Spleen (tissue), 7 donors: ENCODE data around the gene GSE1.
A peak's percentile ranks its signal among the peaks of the same experiment; 100 is the strongest.

ENCODE experiments used
- CTCF ChIP-seq, 11 experiments: fragments of 200-600 bp in 7 of 11; fragments of 450-650 bp in 4 of 11; sonication (generic) in 4 of 11; IDR thresholded peaks in 8 of 11; conservative IDR thresholded peaks in 3 of 11; 1 replicate in 7 of 11; 2 replicates in 4 of 11; pipeline versions ENCODE4 v1.4.0 to v1.8.0; 2016 to 2021; ENCODE audit warnings: antibody characterized with exemption in 11 of 11, inconsistent platforms in 4 of 11, mild to moderate bottlenecking in 1 of 11
- POLR2A ChIP-seq, 3 donors: fragments of 450-650 bp; IDR thresholded peaks; one replicate each; pipeline ENCODE4 v1.5.1; 2017; ENCODE audit warnings: antibody characterized with exemption in 3 of 3, mild to moderate bottlenecking in 1 of 3
- POLR2AphosphoS5 ChIP-seq, 3 donors: sonication (generic); formaldehyde crosslinking; IDR thresholded peaks; one replicate each; pipeline ENCODE4 v1.5.1; 2017; ENCODE audit warnings: antibody characterized with exemption in 3 of 3
- donor health status: DM: no; HTN: no; CAD: no; lungs with moderate emphysema.
- donor health status: DM: no; HTN: no; CAD: no.
- donor health status: DM: no; HTN: no; CAD: no.

DNA sequence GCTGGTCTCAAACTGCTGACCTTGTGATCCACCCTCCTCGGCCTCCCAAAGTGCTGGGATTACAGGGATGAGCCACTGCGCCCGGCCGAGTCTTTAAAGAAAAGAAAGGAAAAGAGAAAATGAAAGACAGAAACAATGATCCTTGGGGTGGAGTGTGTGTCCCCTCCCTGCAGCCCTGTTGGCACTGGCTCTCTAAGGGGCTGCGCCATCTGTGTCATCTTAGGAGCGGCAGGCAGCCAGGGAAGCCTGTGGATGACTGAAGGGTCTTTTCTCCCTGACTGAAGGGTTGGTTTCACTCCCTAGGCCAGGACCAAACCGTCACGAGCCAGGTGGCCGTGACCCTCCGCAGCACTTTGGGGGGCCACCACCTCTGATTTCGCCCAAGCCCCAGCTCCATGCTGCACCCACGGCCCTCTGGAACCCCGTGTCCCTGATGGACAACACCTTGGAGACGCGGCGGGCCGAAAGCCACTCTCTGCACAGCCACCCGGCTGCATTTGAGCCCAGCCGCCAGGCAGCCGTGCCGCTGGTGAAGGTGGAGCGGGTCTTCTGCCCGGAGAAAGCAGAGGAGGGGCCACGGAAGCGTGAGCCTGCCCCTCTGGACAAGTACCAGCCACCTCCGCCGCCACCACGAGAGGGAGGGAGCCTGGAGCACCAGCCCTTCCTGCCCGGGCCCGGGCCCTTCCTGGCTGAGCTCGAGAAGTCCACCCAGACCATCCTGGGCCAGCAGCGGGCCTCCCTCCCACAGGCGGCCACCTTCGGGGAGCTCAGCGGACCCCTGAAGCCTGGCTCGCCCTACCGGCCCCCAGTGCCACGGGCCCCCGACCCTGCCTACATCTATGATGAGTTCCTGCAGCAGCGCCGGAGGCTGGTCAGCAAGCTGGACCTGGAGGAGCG, 48.0 kb downstream of the GSE1 start:
- TF ChIP-seq POLR2A (IDR thresholded peaks at IDR 0.05) (no peak), CTCF (IDR thresholded peaks at IDR 0.05 in 8 of 11, conservative IDR thresholded peaks at IDR 0.05 in 3 of 11) (no peak), POLR2AphosphoS5 (IDR thresholded peaks at IDR 0.05) (peak in 1 of 3 donors; percentile 43)
